ENCODE measurements around the gene MCAT. TPM values are rescaled to one million over a fixed set of nuclear protein-coding genes. Genes with fewer than 3 reads are reported as not detected.

The MCAT gene
- total RNA-seq, 1 donor from 2014 or later: 10.5 TPM

DNA sequence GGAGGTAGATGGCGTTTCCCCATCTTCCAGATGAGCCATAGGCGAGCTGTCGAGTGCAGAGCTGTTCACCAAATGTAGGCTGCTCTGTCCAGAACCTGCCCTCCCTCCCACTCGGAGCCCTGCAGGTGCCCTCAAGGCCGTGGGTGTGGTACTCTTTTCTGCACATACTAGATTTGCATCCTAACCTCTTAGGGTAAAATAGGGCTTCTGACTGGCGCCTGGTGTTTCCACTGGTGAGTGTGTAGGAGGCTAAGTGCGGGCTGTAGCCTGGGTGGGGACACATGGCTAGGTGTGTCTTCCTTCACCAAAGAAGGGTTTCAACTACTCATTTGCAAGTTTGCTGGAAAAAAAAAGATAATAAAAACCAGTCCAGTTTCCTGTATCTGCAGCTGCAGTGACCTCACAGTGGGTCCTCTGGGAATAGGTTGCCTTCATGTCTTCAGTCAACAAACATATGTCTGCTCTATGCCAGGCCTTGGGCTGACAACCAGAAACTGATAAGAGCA is 24.2 kb downstream of the MCAT start:
- H3K4me3 ChIP-seq: no peak overlapping the region
- H3K79me2 ChIP-seq (ENCODE audit: low read depth): no peaks in the 10 kb centered on the region
- Mint-ChIP-seq H3K4me1 (peaks cover 13% of the 10 kb centered on the region), H3K4me3 (no peak overlapping the region), H3K27me3 (ENCODE audit: insufficient read depth, low read depth) (peaks cover 5% of the 10 kb centered on the region), H3K36me3 (peaks cover 2% of the 10 kb centered on the region), H3K27ac (no peak overlapping the region), H3K9me3 (no peaks in the 10 kb centered on the region)
- peaks cover 19% of the 10 kb centered on the region for H3K27me3 ChIP-seq
- no peak overlapping the region for H3K9ac ChIP-seq
- TF ChIP-seq EZH2phosphoT487 (IDR thresholded peaks at IDR 0.05): no peak
- no peak for TF ChIP-seq CTCF (IDR thresholded peaks at IDR 0.05)
- TF ChIP-seq EZH2 (IDR thresholded peaks at IDR 0.05): no peak
- peaks cover 4% of the 10 kb centered on the region for H3F3A ChIP-seq (ENCODE audit: low read depth)
- H4K20me1 ChIP-seq (ENCODE audit: low read depth): no peaks in the 10 kb centered on the region
- H2AFZ ChIP-seq (replicated peaks): no peak overlapping the region
- H3K4me1 ChIP-seq: peaks cover 8% of the 10 kb centered on the region
- no peak overlapping the region for H3K4me2 ChIP-seq
- no peak for DNase-seq (ENCODE audit: low spot score)
- no peaks in the 10 kb centered on the region for H3K9me3 ChIP-seq (ENCODE audit: low read depth)
- H3K27ac ChIP-seq: no peak overlapping the region
- no peaks in the 10 kb centered on the region for H3K36me3 ChIP-seq

- Histone ChIP-seq H4K20me1 (ENCODE audit: low read depth) (no peaks in the 10 kb centered on the region), H3K27me3 (peaks cover 27% of the 10 kb centered on the region), H3K4me2 (no peak overlapping the region), H3K36me3 (no peaks in the 10 kb centered on the region), H3K4me1 (peaks cover 8% of the 10 kb centered on the region), H3F3A (ENCODE audit: low read depth) (peaks cover 4% of the 10 kb centered on the region), H3K4me3 (no peak overlapping the region), H3K79me2 (ENCODE audit: low read depth) (no peaks in the 10 kb centered on the region), H3K9ac (no peak overlapping the region), H3K27ac (no peak overlapping the region), H3K9me3 (ENCODE audit: low read depth) (no peaks in the 10 kb centered on the region), H2AFZ (replicated peaks) (no peak overlapping the region)
- Mint-ChIP-seq H3K4me1 (peaks cover 18% of the 10 kb centered on the region), H3K36me3 (peaks cover 2% of the 10 kb centered on the region), H3K4me3 (no peak overlapping the region), H3K9me3 (no peaks in the 10 kb centered on the region), H3K27me3 (ENCODE audit: insufficient read depth, low read depth) (peaks cover 10% of the 10 kb centered on the region), H3K27ac (peak overlapping the region; percentile 92)
- no peak for DNase-seq (ENCODE audit: low spot score)
- TF ChIP-seq CTCF (IDR thresholded peaks at IDR 0.05) (no peak), EZH2phosphoT487 (IDR thresholded peaks at IDR 0.05) (no peak), EZH2 (IDR thresholded peaks at IDR 0.05) (no peak)
These were observed 25.0 kb downstream of the MCAT start for GRCh38 chr22:43118024-43118849.

DNA sequence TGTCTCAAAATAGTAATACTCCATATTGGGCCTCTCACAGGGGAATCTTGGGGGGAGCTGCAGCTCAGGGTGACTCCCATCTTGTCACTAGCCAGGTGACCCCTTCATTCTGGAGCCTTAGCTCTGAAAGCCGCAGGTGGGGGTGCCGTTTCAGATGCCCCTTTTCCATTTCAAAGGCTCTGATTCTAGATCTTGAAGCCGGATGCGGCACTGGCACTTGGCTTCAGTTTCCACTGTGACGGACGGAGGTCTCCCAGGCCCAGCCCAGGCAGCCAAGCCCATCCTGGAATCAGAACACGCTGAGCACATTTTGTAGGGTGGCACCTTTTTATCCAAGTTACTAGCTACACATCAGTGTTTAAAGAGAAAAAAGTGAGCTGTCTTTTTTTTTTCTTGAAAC is 26.3 kb downstream of the MCAT start:
- Mint-ChIP-seq H3K9me3 (no peaks in the 10 kb centered on the region), H3K27me3 (ENCODE audit: insufficient read depth, low read depth) (peaks cover 22% of the 10 kb centered on the region)
- H2AFZ ChIP-seq (replicated peaks): no peak overlapping the region

More for the DNA sequence above, 26.3 kb downstream of the MCAT start:
- Histone ChIP-seq H3F3A (ENCODE audit: low read depth) (peaks cover 5% of the 10 kb centered on the region), H3K36me3 (no peaks in the 10 kb centered on the region), H3K79me2 (ENCODE audit: low read depth) (no peaks in the 10 kb centered on the region), H3K27me3 (peaks cover 40% of the 10 kb centered on the region), H3K4me3 (no peak overlapping the region), H4K20me1 (ENCODE audit: low read depth) (peaks cover 6% of the 10 kb centered on the region), H3K4me1 (peaks cover 8% of the 10 kb centered on the region), H3K9me3 (ENCODE audit: low read depth) (no peaks in the 10 kb centered on the region), H3K4me2 (no peak overlapping the region), H3K9ac (no peak overlapping the region), H3K27ac (no peak overlapping the region)
- Mint-ChIP-seq H3K27ac (no peak overlapping the region), H3K4me3 (no peak overlapping the region), H3K4me1 (peaks cover 22% of the 10 kb centered on the region), H3K36me3 (peaks cover 2% of the 10 kb centered on the region)
- no peak for DNase-seq (ENCODE audit: low spot score)
- TF ChIP-seq CTCF (IDR thresholded peaks at IDR 0.05): no peak
- no peak for TF ChIP-seq EZH2phosphoT487 (IDR thresholded peaks at IDR 0.05)
- no peak for TF ChIP-seq EZH2 (IDR thresholded peaks at IDR 0.05)
